K562 (cell line): ENCODE measurements around the gene UBE2M. TPM values are rescaled to one million over a fixed set of nuclear protein-coding genes. Genes with fewer than 3 reads are reported as not detected.

Experiments
- BACH1 ChIP-seq: fragments of 200-800 bp; sonication (Bioruptor generic); IDR thresholded peaks from 2 replicates; pipeline ENCODE4 v1.6.1; 2016; ENCODE audit warnings: missing genetic modification characterization, missing compliant biosample characterization
- CBX2 ChIP-seq: fragments of 200-600 bp; sonication (generic); IDR thresholded peaks from one replicate; pipeline ENCODE4 v1.6.1; 2012; ENCODE audit warnings: mild to moderate bottlenecking, low read length, inconsistent platforms; ENCODE audit not compliant: insufficient read depth, poor library complexity, severe bottlenecking
- ETV1 ChIP-seq: fragments of 450-650 bp; conservative IDR thresholded peaks from 2 replicates; pipeline ENCODE4 v1.6.1; 2016; ENCODE audit warnings: missing genetic modification characterization, control low read depth, low read depth, missing compliant biosample characterization
- HCFC1 ChIP-seq: IDR thresholded peaks from 2 replicates; pipeline ENCODE4 v1.6.1; 2012; ENCODE audit warnings: low read depth, low read length, improper control_type of control experiment
- HDAC1 ChIP-seq, 2 experiments: fragments of 450-650 bp; IDR thresholded peaks; 2 replicates each; pipeline ENCODE4 v1.6.1; 2016 to 2017; ENCODE audit warnings: inconsistent platforms in 1 of 2, mild to moderate bottlenecking in 1 of 2, moderate library complexity in 1 of 2
- HDAC2 ChIP-seq: fragments of 450-650 bp; IDR thresholded peaks from 2 replicates; pipeline ENCODE4 v1.6.1; 2016; ENCODE audit warnings: mild to moderate bottlenecking
- MIER1 ChIP-seq: fragments of 450-650 bp; IDR thresholded peaks from 2 replicates; pipeline ENCODE4 v1.6.1; 2016; ENCODE audit warnings: antibody characterized with exemption, mild to moderate bottlenecking, low read depth
- NELFE ChIP-seq: IDR thresholded peaks from 2 replicates; pipeline ENCODE4 v1.6.1; 2011; ENCODE audit warnings: mild to moderate bottlenecking; ENCODE audit not compliant: insufficient read depth, insufficient read length
- OTX1 ChIP-seq: fragments of 450-650 bp; formaldehyde crosslinking; IDR thresholded peaks from 2 replicates; pipeline ENCODE4 v1.4.0; 2022; ENCODE audit warnings: mild to moderate bottlenecking
- POLR2AphosphoS2 ChIP-seq: IDR thresholded peaks from 2 replicates; pipeline ENCODE4 v1.6.1; 2012; ENCODE audit warnings: low read length, improper control_type of control experiment
- PRMT5 ChIP-seq: sonication (generic); formaldehyde crosslinking; IDR thresholded peaks from 2 replicates; pipeline ENCODE4 v1.5.0; 2020; ENCODE audit warnings: missing genetic modification reagents
- ZNF354B ChIP-seq: fragments of 250-450 bp; sonication (Bioruptor Pico); IDR thresholded peaks from 2 replicates; pipeline ENCODE4 v1.4.0; 2020
- ZNF444 ChIP-seq: fragments of 250-450 bp; sonication (Bioruptor Pico); IDR thresholded peaks from 2 replicates; pipeline ENCODE4 v1.4.0; 2020; ENCODE audit warnings: mild to moderate bottlenecking, moderate library complexity
- polyA plus RNA-seq, 8 experiments: library from polyadenylated mRNA; depleted of rRNA in 4 of 8; stranded (reverse) in 5 of 8; unstranded in 3 of 8; fragments of >200 nt; fragmentation: Nextera tagmentation in 2 of 8; fragmentation: Illumina TruSeq in 1 of 8; extraction: Ambion mirVana in 2 of 8; extraction: Trizol in 1 of 8; gene quantifications; 2 replicates each; pipeline versions ENCODE4 v1.2.1 to v1.2.3, GENCODE V29; 2011 to 2014; ENCODE audit warnings: inconsistent platforms in 1 of 8, missing spikeins in 1 of 8
- total RNA-seq, 7 experiments: library from RNA; depleted of rRNA in 6 of 7; stranded (reverse); fragments of >200 nt in 6 of 7; fragmentation: Illumina TruSeq in 2 of 7; extraction: Trizol in 2 of 7; gene quantifications; 2 replicates each; pipeline versions ENCODE4 v1.2.1 to v1.2.3, GENCODE V29; 2011 to 2021; ENCODE audit warnings: low replicate concordance in 1 of 7
- TF ChIP-seq, protein P1 (sequence below): fragments of 250-450 bp; sonication (Bioruptor Pico); IDR thresholded peaks from 2 replicates; pipeline ENCODE4 v1.4.0; 2020; ENCODE audit warnings: mild to moderate bottlenecking
- TF ChIP-seq, protein P2 (sequence below): fragments of 450-650 bp; formaldehyde crosslinking; IDR thresholded peaks from 2 replicates; pipeline ENCODE4 v1.4.0; 2022; ENCODE audit warnings: missing genetic modification characterization
- TF ChIP-seq, protein P3 (sequence below): fragments of 450-650 bp; conservative IDR thresholded peaks from 2 replicates; pipeline ENCODE4 v1.6.1; 2016; ENCODE audit warnings: missing genetic modification characterization, low read depth, mild to moderate bottlenecking, missing compliant biosample characterization, moderate library complexity
- TF ChIP-seq, protein P4 (sequence below): fragments of 200-800 bp; sonication (Bioruptor generic); IDR thresholded peaks from 2 replicates; pipeline ENCODE4 v1.6.1; 2016; ENCODE audit warnings: missing genetic modification characterization, missing compliant biosample characterization

The UBE2M gene
- total and polyA plus RNA-seq, 9 of the 15 experiments (the other 6 are each of a cell fraction or from before 2014, with no cell fraction given) = 0.92 to 163 (median 85.7) TPM

DNA sequence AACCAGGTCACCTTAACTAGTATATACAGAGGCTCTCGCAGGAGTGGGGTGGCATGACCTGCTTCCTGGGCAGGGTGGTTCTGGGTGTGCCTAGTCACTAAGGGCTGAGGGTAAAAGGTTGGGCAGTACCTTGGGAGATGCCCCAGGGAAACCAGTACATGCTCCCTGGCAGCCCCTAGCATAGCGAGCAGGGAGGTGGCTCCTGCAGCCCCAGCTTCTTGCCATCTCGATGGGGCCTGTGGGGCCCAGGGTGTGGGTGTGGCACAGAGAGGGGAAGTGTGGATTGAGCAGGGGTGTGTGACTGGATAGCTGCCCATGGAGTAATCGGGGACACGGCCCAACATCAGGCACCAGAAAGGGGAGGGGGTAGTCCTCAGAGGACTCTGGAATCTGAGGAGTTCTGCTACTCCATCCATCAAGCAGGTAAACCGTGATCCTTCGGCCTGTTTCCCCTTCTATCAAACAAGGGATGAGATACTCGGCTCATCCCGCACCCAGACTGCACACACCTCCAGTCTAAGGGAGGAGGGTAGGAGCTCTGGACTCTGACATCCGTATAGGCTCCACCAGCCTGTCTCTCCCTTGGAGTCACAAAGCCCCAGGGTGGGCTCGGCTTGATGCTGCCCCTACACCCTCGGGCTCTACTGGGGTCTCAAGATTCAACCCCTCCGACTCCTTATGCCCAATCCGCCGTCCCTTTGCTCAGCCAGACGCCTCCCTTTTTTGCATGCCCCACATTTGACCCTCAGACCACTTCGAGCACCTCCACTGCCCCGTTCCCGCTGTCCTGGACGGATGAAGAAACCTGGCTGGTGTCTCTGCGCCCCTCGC lies 39.9 kb downstream of the UBE2M start (continued):
- TF ChIP-seq, protein P1, sequence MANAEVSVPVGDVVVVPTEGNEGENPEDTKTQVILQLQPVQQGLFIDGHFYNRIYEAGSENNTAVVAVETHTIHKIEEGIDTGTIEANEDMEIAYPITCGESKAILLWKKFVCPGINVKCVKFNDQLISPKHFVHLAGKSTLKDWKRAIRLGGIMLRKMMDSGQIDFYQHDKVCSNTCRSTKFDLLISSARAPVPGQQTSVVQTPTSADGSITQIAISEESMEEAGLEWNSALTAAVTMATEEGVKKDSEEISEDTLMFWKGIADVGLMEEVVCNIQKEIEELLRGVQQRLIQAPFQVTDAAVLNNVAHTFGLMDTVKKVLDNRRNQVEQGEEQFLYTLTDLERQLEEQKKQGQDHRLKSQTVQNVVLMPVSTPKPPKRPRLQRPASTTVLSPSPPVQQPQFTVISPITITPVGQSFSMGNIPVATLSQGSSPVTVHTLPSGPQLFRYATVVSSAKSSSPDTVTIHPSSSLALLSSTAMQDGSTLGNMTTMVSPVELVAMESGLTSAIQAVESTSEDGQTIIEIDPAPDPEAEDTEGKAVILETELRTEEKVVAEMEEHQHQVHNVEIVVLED = no peak
- TF ChIP-seq HDAC2 = no peak
- TF ChIP-seq, protein P2, sequence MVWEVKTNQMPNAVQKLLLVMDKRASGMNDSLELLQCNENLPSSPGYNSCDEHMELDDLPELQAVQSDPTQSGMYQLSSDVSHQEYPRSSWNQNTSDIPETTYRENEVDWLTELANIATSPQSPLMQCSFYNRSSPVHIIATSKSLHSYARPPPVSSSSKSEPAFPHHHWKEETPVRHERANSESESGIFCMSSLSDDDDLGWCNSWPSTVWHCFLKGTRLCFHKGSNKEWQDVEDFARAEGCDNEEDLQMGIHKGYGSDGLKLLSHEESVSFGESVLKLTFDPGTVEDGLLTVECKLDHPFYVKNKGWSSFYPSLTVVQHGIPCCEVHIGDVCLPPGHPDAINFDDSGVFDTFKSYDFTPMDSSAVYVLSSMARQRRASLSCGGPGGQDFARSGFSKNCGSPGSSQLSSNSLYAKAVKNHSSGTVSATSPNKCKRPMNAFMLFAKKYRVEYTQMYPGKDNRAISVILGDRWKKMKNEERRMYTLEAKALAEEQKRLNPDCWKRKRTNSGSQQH = peak; percentile 40; the same call in 1 of the 2 replicates
- no peak for TF ChIP-seq HDAC1 (IDR thresholded peaks at IDR 0.05)
- TF ChIP-seq ZNF354B (CRISPR knock-in tag) = no peak
- TF ChIP-seq CBX2 = no peak
- no peak for TF ChIP-seq NELFE
- TF ChIP-seq, protein P3, sequence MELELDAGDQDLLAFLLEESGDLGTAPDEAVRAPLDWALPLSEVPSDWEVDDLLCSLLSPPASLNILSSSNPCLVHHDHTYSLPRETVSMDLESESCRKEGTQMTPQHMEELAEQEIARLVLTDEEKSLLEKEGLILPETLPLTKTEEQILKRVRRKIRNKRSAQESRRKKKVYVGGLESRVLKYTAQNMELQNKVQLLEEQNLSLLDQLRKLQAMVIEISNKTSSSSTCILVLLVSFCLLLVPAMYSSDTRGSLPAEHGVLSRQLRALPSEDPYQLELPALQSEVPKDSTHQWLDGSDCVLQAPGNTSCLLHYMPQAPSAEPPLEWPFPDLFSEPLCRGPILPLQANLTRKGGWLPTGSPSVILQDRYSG = no peak
- TF ChIP-seq ZNF444 = no peak
- TF ChIP-seq, protein P4, sequence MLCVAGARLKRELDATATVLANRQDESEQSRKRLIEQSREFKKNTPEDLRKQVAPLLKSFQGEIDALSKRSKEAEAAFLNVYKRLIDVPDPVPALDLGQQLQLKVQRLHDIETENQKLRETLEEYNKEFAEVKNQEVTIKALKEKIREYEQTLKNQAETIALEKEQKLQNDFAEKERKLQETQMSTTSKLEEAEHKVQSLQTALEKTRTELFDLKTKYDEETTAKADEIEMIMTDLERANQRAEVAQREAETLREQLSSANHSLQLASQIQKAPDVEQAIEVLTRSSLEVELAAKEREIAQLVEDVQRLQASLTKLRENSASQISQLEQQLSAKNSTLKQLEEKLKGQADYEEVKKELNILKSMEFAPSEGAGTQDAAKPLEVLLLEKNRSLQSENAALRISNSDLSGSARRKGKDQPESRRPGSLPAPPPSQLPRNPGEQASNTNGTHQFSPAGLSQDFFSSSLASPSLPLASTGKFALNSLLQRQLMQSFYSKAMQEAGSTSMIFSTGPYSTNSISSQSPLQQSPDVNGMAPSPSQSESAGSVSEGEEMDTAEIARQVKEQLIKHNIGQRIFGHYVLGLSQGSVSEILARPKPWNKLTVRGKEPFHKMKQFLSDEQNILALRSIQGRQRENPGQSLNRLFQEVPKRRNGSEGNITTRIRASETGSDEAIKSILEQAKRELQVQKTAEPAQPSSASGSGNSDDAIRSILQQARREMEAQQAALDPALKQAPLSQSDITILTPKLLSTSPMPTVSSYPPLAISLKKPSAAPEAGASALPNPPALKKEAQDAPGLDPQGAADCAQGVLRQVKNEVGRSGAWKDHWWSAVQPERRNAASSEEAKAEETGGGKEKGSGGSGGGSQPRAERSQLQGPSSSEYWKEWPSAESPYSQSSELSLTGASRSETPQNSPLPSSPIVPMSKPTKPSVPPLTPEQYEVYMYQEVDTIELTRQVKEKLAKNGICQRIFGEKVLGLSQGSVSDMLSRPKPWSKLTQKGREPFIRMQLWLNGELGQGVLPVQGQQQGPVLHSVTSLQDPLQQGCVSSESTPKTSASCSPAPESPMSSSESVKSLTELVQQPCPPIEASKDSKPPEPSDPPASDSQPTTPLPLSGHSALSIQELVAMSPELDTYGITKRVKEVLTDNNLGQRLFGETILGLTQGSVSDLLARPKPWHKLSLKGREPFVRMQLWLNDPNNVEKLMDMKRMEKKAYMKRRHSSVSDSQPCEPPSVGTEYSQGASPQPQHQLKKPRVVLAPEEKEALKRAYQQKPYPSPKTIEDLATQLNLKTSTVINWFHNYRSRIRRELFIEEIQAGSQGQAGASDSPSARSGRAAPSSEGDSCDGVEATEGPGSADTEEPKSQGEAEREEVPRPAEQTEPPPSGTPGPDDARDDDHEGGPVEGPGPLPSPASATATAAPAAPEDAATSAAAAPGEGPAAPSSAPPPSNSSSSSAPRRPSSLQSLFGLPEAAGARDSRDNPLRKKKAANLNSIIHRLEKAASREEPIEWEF (CRISPR knock-in tag) = no peak
- TF ChIP-seq OTX1 (CRISPR knock-in tag) = 0 out of 2 replicates have a peak, but pooled peaks have one; percentile 28
- TF ChIP-seq POLR2AphosphoS2 = no peak
- TF ChIP-seq ETV1 = no peak
- no peak for TF ChIP-seq PRMT5 (CRISPR knock-in tag)
- no peak for TF ChIP-seq MIER1
- no peak for TF ChIP-seq HCFC1
- TF ChIP-seq BACH1 (tag) = no peak
